Adipose tissue (tissue), 3 donors: Measurements from ENCODE around the gene B4GALNT1. TPM values are rescaled to one million over a fixed set of nuclear protein-coding genes. Genes with fewer than 3 reads are reported as not detected.

ENCODE experiments used
- H3K27ac ChIP-seq: one replicate; pipeline ENCODE4 v1.5.1; 2013; ENCODE audit warnings: low read depth, low read length
- WGBS, 3 donors: extraction: QIAGEN DNeasy Blood & Tissue Kit; methylation state at CpG; one replicate each; pipeline ENCODE4 v1.1.7; 2013; 5-methylcytosine and 5-hydroxymethylcytosine counted together
- polyA plus RNA-seq, 3 donors: library from polyadenylated mRNA; stranded (reverse); fragments of 200-250 nt; gene quantifications; one replicate each; pipeline ENCODE4 v1.2.3, GENCODE V29; 2013
- donor health status: healthy with polysubstance abuse.
- donor health status: Bipolar disorder and iron deficiency.
- donor health status: healthy.

The B4GALNT1 gene
- polyA plus RNA-seq, 3 donors, result 0.35 to 2.5 (median 0.70) TPM

- H3K27ac ChIP-seq, result no peak overlapping the region
- WGBS, 3 donors, result 73 to 87% (median 84%) methylated on average over 2 of the region's 2 CpGs
Measured at GRCh38 chr12:57579011-57579410, 54.0 kb downstream of the B4GALNT1 start.

DNA sequence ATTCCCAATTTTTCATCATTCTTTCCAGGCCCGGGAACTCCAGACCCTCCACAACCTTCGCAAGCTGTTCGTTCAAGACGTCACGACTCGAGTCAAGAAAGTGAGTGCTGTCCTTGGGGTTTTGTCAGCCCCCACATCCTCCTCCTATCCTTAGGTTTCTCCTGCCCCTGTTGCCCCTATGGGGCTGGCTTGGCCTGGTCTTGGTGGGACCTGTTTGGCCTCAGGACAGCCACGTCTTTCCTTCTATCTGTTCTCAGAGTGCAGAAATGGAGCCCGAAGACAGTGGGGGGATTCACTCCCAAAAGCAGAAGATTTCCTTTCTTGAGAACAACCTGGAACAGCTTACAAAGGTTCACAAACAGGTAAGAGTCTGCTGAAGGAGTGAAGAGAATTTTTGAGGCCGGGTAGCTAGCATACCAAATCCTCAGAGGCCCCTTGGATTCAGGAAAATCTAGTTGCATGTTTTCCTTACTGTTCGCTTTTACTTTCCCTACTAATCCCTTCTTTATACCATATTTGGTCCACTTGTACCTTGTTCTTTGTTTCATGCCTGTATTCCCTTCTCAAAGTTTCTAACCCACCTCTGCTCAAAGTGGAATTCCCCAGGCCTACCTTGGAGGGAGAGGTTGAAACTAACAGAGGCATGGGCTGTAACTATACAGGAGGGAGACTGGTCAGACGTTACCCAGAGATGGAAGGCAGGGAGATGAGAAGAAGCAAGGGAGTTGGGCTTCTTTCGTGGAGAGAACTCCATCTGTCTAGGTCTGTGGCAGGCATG, 54.8 kb downstream of the B4GALNT1 start:
- no peak overlapping the region for H3K27ac ChIP-seq
- WGBS, 3 donors, result 80 to 88% (median 87%) methylated on average over 12 of the region's 12 CpGs

DNA sequence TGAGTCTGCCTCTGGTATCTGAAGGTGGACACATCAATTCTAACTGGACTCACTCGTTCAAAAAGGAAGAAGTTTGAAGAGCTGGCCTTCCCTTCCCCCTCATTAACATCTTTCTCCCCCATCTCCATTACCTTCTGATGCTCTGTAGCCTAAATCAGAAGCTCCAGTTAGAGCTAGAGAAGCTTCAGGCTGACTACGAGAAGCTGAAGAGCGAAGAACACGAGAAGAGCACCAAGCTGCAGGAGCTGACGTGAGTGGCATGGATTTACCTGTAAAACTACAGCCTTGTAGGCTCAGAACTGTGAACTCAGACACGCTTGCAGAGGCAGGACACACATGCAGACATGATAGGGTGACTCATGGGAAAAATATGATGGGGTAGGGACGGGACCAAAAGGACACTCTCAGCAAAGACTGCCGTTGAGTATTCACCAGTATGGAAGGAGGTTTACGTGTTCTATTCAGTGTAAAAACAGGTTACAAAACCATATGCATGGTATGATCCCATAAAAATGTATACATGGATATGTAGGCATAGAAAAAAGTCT, 56.3 kb downstream of the B4GALNT1 start:
- H3K27ac ChIP-seq, result no peak overlapping the region
- WGBS, 3 donors, result 76 to 79% (median 78%) methylated on average over 9 of the region's 9 CpGs

Other genes with a start within 250 kb of the B4GALNT1 start
- 10 to 100 TPM; 11.7 to 24.2 (median 18.1) TPM for gene R3HDM2, start 202.2 kb downstream of the B4GALNT1 start, polyA plus RNA-seq
- gene INHBC, start 198.4 kb downstream of the B4GALNT1 start, polyA plus RNA-seq, result under 1 TPM in 1 of 3 donors, not detected in 2; 0.03 TPM
- gene INHBE, start 177.9 kb downstream of the B4GALNT1 start, polyA plus RNA-seq, result not detected
- under 1 TPM; 0.11 to 0.25 (median 0.18) TPM for gene GLI1, start 173.4 kb downstream of the B4GALNT1 start, polyA plus RNA-seq
- gene ARHGAP9, start 153.3 kb downstream of the B4GALNT1 start, polyA plus RNA-seq, result 10 to 100 TPM in 2 of 3 donors, 1 to 10 TPM in 1; 2.6 to 33.6 (median 28.7) TPM
- 10 to 100 TPM; 31.7 to 67.0 (median 42.7) TPM for gene MARS1, start 145.1 kb downstream of the B4GALNT1 start, polyA plus RNA-seq
- 10 to 100 TPM; 27.4 to 30.6 (median 28.1) TPM for gene DDIT3, start 112.7 kb downstream of the B4GALNT1 start, polyA plus RNA-seq
- gene MBD6, start 110.4 kb downstream of the B4GALNT1 start, polyA plus RNA-seq, result 10 to 100 TPM; 20.9 to 32.4 (median 24.8) TPM
- 10 to 100 TPM; 88.6 to 95.1 (median 93.2) TPM for gene DCTN2, start 86.0 kb downstream of the B4GALNT1 start, polyA plus RNA-seq
- gene KIF5A, start 83.2 kb downstream of the B4GALNT1 start, polyA plus RNA-seq, result under 1 TPM; 0.04 to 0.41 (median 0.11) TPM
- gene PIP4K2C, start 42.0 kb downstream of the B4GALNT1 start, polyA plus RNA-seq, result 10 to 100 TPM in 2 of 3 donors, 1 to 10 TPM in 1; 8.8 to 10.2 (median 10.1) TPM
- gene DTX3, start 28.4 kb downstream of the B4GALNT1 start, polyA plus RNA-seq, result 10 to 100 TPM in 2 of 3 donors, 1 to 10 TPM in 1; 8.4 to 23.3 (median 14.5) TPM
- gene ARHGEF25, start 21.8 kb downstream of the B4GALNT1 start, polyA plus RNA-seq, result 10 to 100 TPM in 2 of 3 donors, 1 to 10 TPM in 1; 4.7 to 69.7 (median 10.8) TPM
- 100 to 1,000 TPM; 176 to 204 (median 192) TPM for gene OS9, start 60.9 kb upstream of the B4GALNT1 start, polyA plus RNA-seq
- 1 to 10 TPM in 2 of 3 donors, under 1 TPM in 1; 0.77 to 3.1 (median 2.2) TPM for gene AGAP2, start 105.5 kb upstream of the B4GALNT1 start, polyA plus RNA-seq
- 10 to 100 TPM; 30.1 to 38.8 (median 36.2) TPM for gene TSPAN31, start 111.8 kb upstream of the B4GALNT1 start, polyA plus RNA-seq
- 10 to 100 TPM; 50.9 to 96.4 (median 73.9) TPM for gene CDK4, start 119.1 kb upstream of the B4GALNT1 start, polyA plus RNA-seq
- gene MARCHF9, start 121.9 kb upstream of the B4GALNT1 start, polyA plus RNA-seq, result 1 to 10 TPM; 5.3 to 8.8 (median 7.4) TPM
- gene CYP27B1, start 133.9 kb upstream of the B4GALNT1 start, polyA plus RNA-seq, result 1 to 10 TPM in 2 of 3 donors, not detected in 1; 3.0 to 4.2 TPM
- 10 to 100 TPM; 20.9 to 25.8 (median 24.9) TPM for gene METTL1, start 138.9 kb upstream of the B4GALNT1 start, polyA plus RNA-seq
- gene EEF1AKMT3, start 139.4 kb upstream of the B4GALNT1 start, polyA plus RNA-seq, result 10 to 100 TPM in 1 of 3 donors, 1 to 10 TPM in 2; 5.5 to 12.0 (median 6.3) TPM
- 10 to 100 TPM; 14.4 to 32.6 (median 23.8) TPM for gene TSFM, start 149.6 kb upstream of the B4GALNT1 start, polyA plus RNA-seq
- 1 to 10 TPM; 3.4 to 7.0 (median 6.9) TPM for gene AVIL, start 185.5 kb upstream of the B4GALNT1 start, polyA plus RNA-seq
- 100 to 1,000 TPM in 1 of 3 donors, 10 to 100 TPM in 2; 76.0 to 106 (median 96.4) TPM for gene CTDSP2, start 213.5 kb upstream of the B4GALNT1 start, polyA plus RNA-seq